SKM-1 (cell line): ENCODE measurements around the gene CLTCL1.
"Not testable (repeated sequence)": the region's sequence is repeated elsewhere in the genome, so short reads cannot be mapped to it uniquely, and the experiment has no call there.

Experiments used
- DNase-seq: peaks from one replicate; lab custom pipeline; 2025; ENCODE audit not compliant: unreplicated experiment; lab: John Stamatoyannopoulos, UW

The CLTCL1 gene

DNA sequence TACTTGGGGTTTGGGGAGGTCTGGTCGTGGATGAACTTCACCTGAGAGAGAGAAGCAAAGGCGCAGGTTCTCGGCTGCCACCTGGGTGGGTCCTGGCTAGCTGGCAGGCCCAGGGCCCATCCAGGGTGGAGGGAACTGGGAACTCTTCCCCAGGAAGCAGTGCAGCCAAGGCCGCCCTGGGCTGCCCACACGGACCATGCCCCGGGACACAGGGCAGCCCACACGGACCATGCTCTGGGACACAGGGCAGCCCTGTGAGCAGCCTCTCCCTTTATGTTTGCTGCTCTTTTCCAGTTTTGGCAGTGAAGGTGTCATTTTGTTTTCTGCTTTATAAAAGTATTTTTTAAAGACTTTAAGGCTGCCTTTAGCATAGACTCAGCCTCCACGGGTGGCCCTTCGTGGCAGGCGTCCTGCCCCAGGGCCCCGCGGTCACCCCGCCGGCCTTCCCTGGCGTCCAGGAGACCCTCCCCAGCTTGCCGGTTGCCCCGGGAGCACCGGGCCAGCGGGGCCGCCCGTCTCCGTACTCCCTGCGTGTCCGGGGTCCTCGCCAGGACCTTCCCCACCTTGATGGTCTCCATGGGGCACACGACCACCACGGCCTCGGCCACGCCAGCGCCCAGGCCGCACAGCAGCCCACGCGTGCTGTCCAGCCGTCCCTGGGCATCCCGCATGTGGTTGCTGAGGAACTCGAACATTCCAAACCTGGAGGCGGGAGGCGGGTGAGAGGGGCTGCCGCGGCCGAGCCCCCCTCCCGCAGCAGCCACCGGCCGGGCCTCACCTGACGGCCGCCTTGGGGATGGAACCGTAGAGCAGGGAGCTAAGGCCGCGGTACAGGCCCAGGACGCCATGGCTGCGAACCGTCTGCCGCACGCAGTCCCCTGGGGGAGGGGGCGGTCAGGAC is 114.1 kb downstream of the CLTCL1 start:
- no peak for DNase-seq

DNA sequence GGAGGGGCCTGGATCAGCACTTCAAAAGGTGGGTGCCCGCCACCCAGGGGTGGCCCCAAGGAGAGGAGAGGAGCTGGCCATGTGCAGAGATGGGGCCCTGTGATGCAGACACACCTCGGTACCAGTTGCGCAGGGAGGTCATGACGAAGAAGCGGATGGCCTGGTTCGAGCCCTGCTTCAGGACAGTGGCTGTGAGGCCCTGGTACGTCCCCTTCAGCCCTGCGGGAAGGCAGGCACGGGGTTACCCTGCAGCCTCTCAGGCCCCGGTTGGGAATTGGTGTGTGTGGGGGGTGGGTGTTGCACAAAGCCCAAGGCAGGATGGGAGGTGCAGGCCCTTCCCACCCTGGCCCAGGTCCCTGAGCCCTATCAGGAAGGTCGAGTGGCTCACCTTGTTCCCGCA is 114.8 kb downstream of the CLTCL1 start:
- DNase-seq = no peak

DNA sequence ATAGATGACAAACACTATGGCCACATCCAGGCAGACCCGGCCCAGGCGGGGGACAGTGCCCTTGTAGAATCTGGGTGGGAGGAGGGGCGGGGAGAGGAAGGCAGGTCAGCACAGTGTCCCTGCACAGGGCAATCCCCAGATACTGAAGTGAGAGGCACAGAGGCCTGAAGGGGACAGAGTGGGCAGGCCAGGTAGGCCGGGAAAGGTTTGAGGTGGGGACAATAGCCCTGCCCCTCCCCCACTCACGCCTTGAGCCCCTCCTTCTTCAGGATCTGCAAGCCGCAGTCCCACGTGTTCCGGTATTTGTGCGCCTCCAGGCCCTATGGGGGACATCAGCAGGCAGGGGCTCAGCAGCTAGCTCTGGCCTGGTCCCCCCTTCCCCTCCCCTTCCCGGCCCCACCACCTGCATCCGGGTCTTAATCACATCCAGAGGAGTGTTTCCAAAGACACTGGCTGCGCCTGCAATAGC is 115.3 kb downstream of the CLTCL1 start:
- DNase-seq = no peak

DNA sequence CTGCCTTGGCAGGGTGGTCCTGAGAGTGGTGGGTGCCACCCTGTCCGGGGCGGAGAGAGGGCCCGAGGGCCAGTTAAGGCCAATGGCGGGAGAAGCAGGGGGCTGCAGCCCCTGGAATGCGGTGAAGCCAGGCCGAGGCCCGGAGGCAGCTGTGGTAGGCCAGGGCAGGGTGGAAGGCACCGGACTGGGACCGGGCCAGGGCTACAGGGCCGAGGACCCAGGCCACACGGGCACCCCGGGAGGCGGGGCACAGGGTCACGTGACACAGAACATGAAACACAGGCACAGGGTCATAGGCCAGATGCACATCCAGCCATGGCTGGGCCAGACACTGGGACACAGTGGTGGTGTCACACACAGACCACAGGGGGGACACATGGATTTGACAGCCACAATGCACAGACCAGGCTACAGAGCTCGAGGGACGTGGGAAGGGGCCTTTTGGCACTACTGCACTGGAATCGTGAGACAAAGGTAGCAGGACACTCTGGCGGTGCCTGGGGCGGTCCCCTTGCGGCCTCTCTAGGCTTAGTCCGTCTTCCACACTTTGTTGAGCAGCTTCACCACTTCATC is 115.8 kb downstream of the CLTCL1 start:
- no peak for DNase-seq

DNA sequence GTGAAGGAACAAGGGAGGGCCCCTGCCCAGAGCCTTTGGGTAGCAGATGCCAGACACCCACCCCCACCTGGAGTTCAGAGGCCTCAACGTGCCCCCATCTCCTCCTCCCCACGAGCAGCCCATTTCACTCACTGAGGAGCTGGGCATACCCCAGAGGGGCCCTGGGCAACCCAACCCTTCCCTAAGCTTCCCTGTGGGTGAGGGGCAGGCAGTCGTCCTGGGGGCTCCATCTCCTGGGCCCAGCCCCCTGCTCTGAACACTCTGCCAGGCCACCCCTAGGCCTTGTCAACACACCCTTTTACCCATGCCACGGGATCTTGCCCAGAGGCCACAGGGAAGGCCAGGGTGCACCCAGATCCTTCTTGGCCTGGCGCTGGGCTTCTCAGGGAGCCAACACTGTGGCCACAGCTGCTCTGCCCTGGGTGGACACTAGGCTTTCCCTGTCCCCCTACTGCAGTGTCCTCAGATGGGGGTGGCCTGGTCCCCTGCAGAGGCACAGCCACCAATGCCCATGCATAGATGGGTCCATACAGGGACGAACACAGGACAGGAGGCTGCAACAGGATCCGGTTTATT is 116.4 kb downstream of the CLTCL1 start:
- DNase-seq = no peak

DNA sequence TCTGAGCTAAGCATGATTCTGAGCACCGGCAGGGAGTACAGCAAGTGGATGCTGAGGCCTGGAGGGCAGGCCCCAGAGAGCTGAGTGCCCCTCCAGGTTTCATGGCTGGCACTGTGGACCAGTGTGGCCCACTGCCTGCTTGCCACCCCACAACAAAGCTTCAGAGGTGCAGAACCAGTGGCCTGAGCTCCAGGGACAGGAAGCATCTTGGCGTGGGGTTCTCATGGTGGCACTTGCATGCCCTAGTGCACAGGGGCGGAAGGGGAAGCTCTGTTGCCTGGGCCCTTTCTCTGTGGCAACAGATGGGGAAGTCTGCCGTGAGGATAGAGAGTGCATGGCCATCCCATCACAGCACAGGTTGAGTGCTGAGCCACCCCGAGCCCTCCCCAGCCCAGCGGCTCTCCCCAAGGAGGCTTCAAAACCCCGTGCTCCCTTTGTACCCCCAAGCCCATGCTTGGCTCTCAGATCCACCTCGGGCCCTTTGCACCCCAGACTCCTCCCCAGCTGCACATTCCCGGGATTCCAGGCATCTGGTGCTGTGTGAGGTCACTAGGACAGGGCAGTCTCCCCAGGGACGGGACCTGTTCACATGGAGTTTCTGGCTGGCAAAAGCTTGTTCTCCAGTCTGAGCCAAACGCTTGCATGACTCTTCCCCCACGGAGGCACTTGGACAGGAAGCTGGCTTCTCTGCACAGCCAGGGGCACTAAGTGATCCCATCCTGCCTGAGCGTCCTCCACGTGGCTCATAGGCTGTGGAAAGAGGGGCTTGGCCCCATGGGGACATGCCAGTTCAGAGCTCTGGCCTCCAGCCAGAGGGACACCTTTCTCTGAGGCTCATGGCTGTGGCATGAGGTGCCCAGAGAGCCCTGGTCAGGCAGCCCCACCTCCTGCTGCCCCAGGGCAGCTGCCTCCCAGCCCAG is 117.2 kb downstream of the CLTCL1 start:
- no peak for DNase-seq

DNA sequence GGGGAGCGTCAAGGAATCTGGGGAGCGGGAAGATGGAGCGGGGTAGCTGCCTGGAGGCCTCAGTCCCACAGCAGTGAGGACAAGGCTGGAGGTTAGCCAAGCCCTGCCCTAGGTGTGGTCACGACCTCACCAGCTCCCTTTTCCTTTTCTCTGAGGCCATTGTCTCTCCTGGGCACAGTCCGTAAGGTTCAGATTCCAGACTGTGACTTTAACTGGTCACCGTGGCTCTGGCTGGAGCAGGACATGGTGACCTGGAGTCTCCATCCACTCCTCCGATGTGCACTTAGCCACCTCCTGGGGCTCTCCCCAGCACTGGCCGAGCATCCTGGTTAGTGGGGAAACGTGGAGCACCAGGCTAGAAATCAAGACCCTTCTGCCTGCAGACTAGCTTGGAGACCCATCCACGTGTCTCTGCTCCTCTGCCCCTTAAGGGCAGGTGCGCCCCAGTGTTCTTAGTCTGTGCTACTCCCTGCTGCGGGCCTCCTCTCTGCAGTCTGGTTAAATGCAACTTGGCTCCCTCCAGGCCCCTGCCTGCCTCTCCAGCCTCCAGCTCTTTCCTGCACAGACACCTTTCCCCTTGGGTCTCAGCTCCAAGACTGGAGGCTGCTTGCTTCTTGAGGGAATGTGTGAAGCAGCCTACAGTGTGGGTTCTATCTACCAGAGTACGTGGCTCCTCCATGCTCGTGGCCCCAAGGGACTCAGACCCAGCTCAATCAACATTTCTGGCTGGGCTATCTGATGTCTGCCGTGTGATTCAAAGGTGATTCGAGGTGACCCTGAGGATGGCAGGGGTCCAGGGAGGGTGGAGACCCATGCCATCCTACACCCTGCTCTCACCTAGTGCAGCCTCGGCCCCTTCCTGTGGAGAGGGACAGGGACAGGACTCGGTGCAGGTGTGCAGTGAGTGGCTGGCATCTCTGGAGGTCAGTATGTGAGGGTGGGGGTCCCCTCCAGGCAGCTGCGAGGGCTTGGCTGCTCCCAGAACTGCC is 118.2 kb downstream of the CLTCL1 start:
- no peak for DNase-seq

DNA sequence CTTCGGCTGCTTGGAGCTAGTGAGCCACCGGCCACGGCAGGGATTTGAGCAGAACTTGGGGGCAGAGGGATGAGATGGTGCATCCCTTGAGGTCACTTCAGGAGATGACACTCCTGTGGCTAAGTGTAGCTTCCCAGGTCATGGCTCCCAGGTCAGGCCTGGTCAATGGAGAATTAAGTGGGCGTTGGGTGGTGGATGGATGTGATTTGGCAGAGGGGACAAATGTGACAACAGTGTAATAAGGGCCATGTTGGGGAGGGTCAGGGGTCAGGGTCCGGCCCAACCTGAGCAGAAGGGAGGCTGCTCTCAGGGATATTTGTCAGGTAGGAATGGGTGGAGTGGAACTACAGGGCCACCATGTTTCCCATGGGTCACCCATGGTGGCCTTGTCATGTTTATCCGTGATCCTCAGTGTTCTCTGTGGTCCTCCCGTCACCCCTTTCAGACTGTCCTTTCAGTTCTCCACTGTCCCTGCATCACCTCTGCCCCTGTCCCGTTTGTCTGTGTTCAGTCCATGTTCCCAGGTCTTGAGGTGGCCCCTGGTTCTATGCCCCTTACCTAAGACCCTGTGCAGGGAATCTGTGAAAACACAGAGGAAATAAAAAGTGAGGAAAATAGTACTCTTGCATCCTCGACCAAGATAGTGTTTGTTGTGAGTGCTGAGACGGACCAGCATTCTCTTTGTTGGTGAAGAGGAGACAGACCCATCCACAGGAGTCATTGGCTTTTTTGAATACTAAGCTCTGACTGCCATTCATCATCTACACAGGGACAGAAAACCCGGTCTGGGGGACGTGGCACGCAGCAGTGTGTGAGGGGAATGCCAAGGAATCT is 119.1 kb downstream of the CLTCL1 start:
- DNase-seq = no peak

DNA sequence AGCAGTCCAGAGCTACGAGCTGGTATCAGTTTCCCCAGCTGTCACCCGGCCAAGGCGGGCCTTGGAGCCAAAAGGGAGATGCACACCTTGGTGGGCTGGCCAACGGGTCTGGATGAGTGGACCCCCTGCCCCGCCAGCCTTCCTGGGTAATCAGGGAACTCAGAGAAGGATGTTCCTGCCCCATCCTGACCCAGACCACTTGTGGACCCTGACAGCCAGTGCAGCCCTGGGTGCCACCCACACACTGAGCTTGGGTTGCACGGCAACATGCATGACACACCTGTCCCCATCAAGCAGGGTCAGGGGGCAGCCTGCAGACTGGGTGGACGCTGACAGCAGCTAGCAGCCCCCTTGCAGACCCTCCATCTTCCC is 121.6 kb downstream of the CLTCL1 start:
- no peak for DNase-seq

DNA sequence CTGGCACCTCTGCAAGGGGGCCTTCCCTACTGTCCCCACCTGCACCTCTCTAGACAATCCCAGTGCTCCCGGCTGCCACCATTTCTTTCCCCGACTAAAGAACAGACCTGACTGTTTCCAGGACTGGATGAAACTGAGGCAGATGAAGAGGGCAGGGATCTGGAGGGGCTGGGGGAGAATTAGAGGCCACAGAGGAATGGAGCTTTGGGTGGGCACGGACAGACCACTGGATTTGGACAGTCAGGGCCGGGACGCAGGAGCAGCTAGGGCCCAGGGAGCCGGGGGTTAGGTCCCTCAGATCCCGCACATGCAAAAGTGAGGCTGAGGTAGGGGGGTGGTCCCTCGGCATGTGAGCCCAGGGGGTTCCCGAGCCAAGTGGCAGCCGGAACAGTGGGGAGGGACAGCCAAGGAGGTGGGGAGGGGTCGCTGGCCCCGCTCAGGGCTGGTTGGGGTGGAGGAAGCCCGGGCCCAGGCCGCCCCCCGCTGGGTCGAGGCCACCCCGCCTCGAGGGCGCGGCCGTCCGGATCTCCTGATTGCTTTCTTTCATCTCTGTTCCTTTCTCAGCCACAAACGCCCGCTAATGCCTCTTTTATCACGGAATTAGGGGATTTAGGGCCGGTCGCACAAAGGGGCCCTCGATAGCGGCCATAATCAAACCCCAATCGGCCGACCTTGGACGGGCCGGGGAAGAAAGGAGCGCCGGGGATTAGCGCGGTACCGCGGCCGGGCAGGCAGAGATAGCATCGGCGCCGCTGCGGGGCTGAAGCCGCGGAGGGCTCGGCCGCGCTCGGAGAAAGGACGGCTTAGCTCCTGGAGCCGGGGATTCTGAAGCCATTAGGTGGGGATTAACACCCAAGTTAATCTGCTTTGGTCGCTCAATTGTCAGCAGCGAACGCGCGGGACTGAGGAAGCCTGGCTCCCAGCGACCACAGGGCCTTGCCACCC is 122.2 kb downstream of the CLTCL1 start:
- no peak for DNase-seq

DNA sequence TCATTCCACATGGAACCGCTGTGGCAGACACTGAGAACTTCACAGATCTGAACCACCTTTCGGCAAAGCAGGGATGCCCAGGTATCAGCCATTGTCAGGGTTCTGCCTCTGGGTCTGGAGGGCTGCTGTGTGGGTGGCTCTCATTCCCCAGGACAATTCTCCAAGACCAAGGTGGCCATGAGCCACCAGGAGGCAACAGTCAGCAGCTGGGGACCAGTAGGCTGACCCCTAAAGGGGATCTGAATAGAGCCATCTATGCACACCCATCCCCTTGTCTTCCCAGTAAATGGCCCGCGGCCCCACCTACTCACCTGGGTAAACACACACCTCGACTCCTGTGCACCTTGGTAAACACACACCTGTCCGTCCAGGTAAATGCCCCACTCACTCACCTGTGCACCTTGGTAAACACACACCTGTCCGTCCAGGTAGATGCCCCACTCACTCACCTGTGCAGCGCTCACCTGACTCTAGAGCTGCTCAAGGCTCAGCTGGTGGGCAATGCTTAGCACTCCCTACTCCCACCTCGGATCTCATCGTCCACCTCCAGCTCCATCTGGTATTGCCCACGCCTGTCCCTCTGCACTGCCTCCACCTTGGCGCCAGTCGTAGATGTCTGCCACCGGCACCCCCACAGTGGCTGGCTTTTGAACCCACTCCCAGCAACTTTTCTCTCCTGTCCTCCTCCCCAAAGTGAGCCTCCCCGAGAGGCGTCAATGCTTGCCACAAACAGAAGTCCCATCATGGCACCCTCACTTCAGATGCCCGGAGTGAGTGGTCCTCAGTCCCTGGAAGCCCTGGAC is 123.2 kb downstream of the CLTCL1 start:
- no peak for DNase-seq

DNA sequence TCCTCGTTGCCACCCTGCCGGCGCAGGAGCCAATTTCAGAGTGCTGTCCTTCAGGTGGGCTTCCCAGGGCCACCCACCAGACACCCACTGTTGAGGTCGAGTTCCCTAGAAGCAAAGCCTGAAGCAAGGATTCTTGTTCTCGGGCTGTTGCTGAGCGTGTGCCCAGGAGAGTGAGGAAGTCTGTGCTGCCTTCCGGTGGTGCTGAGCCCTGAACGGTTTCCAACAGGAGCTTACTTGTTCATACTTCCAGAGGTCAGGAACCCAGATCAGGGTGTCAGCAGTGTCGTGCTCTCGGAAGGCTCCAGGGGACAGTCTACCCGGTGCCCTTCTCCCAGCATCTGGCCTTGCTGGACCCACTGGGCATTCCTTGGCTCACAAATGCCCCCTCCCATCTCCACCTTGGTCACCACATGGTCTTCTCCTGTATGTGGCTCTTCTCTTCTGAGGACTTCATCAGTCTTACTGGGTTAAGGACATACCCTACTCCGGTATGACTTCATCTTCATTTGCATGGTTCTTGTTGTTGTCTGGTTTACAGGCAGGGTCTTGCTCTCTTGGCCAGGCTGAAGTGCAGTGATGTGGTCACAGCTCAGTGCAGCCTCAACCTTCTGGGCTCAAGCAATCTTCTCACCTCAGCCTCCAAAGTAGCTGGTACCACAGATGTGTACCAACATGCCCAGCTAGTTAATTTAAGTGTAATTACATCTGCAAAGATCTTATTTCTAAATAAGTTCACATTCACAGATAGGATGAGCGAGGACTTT is 124.2 kb downstream of the CLTCL1 start:
- no peak for DNase-seq

DNA sequence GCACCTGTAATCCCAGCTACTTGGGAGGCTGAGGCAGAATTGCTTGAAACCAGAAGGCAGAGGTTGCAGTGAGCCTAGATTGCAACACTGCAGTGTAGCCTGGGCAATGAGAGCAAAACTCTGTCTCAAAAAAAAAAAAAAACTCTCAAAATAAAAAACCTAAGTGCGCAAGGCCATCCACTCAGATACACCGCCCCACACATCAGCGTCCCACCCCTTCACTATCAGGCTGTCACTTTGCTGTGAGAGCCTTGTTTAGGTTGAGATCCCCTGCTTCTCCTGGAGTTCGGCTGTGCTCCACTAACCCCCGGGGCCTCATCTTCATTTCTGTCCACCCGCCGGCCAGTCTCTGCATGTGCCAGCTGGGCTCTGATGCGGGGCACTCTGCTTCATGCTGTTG is 125.1 kb downstream of the CLTCL1 start:
- DNase-seq = no peak

DNA sequence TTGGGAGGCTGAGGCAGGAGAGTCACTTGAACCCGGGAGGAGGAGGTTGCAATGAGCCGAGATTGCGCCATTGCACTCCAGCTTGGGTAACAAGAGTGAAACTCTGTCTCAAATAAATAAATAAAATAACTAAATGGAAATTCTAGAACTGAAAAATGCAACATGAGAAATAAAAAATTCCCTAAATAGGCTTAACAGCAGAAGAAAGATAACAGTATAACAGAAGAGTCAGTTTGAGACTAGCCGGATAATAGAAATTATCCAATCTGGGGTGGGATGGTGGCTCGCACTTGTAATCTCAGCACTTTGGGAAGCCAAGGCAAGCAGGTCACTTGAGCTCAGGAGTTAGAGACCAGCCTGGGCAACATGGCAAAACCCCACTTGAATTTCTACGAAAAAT is 127.1 kb downstream of the CLTCL1 start:
- DNase-seq = no peak

DNA sequence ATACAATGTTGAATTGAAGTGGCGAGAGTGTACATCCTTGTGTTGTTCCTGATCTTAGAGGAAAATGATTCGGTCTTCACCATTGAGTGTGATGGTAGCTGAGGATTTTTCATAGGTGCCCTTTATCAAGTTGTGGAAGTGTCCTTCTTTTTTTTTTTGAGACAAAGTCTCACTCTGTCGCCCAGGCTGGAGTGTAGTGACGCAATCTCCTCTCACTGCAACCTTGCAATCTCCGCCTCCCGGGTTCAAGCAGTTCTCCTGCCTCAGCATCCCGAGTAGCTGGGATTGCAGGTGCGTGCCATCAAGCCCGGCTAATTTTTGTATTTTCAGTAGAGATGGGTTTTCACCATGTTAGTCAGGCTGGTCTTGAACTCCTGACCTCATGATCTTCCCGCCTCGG is 132.9 kb downstream of the CLTCL1 start:
- not testable (repeated sequence) for DNase-seq

DNA sequence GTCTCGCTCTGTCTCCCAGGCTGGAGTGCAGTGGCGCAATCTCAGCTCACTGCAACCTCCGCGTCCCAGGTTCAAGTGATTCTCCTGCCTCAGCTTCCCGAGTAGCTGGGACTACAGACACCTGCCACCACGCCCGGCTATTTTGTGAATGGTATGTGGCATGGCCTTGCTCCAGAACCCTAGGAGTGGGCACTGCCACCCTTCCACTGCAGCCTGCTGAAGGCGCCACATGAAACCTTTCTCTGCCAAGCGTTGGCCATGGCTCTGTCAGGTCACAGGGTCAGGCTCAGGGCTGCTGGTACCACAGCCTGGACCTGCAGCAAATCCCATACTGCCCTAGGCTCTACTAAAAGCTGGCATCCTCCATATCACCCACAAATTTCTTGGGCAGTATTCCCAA is 135.4 kb downstream of the CLTCL1 start:
- DNase-seq = not testable (repeated sequence)
